GM21529 (cell line): Measurements from ENCODE around the gene PSMA6.
"Not testable (repeated sequence)": the region's sequence is repeated elsewhere in the genome, so short reads cannot be mapped to it uniquely, and the experiment has no call there.

Experiments
- ATAC-seq: cut with Tn5 transposase; IDR thresholded peaks from one replicate; pipeline ENCODE4 v1.9.1; 2021; ENCODE audit not compliant: unreplicated experiment

Gene PSMA6

GRCh38 chr14:35342489-35343010, 50.4 kb downstream of the PSMA6 start:
- ATAC-seq = no peak

- ATAC-seq = no peak
Observed at GRCh38 chr14:35343702-35344101, 51.5 kb downstream of the PSMA6 start.

- ATAC-seq = no peak
Observed at GRCh38 chr14:35344107-35344807, 52.1 kb downstream of the PSMA6 start.

GRCh38 chr14:35346738-35347322, 54.6 kb downstream of the PSMA6 start:
- no peak for ATAC-seq

- no peak for ATAC-seq
Observed at GRCh38 chr14:35347323-35348043, 55.3 kb downstream of the PSMA6 start.

- not testable (repeated sequence) for ATAC-seq
Observed at GRCh38 chr14:35348044-35348380, 55.8 kb downstream of the PSMA6 start.

GRCh38 chr14:35349496-35350365, 57.5 kb downstream of the PSMA6 start:
- ATAC-seq = no peak

- no peak for ATAC-seq
Observed at GRCh38 chr14:35351497-35351896, 59.3 kb downstream of the PSMA6 start.

GRCh38 chr14:35351897-35352273, 59.7 kb downstream of the PSMA6 start:
- no peak for ATAC-seq

- ATAC-seq = no peak
Observed at GRCh38 chr14:35352274-35353233, 60.4 kb downstream of the PSMA6 start.

GRCh38 chr14:35353409-35354172, 61.4 kb downstream of the PSMA6 start:
- ATAC-seq = no peak

GRCh38 chr14:35355235-35355634, 63.1 kb downstream of the PSMA6 start:
- ATAC-seq = not testable (repeated sequence)

GRCh38 chr14:35355981-35356841, 64.0 kb downstream of the PSMA6 start:
- peak; percentile 55 for ATAC-seq

GRCh38 chr14:35359655-35360054, 67.5 kb downstream of the PSMA6 start:
- ATAC-seq = not testable (repeated sequence)

GRCh38 chr14:35361141-35361480, 68.9 kb downstream of the PSMA6 start:
- no peak for ATAC-seq

- ATAC-seq = no peak
Observed at GRCh38 chr14:35362450-35362849, 70.3 kb downstream of the PSMA6 start.

GRCh38 chr14:35362911-35363374, 70.8 kb downstream of the PSMA6 start:
- ATAC-seq = no peak
